Stomach (tissue), 4 donors: Measurements from ENCODE around the gene HECTD4.

Source experiments
- CTCF ChIP-seq, 7 experiments: fragments of 450-650 bp in 4 of 7; fragments of 200-600 bp in 3 of 7; sonication (generic) in 3 of 7; IDR thresholded peaks; one replicate each; pipeline ENCODE4 v1.5.1; 2016 to 2019; ENCODE audit warnings: antibody characterized with exemption in 7 of 7, control low read depth in 2 of 7, mild to moderate bottlenecking in 1 of 7
- EP300 ChIP-seq: sonication (generic); formaldehyde crosslinking; IDR thresholded peaks from one replicate; pipeline ENCODE4 v1.6.1; 2017; ENCODE audit warnings: antibody characterized with exemption
- POLR2A ChIP-seq, 4 donors: fragments of 450-650 bp; IDR thresholded peaks; one replicate each; pipeline ENCODE4 v1.6.1; 2016; ENCODE audit warnings: antibody characterized with exemption in 4 of 4, control low read depth in 2 of 4, mild to moderate bottlenecking in 1 of 4, moderate library complexity in 1 of 4
- POLR2AphosphoS5 ChIP-seq, 3 donors: sonication (generic); formaldehyde crosslinking; IDR thresholded peaks; one replicate each; pipeline ENCODE4 v1.6.1; 2016; ENCODE audit warnings: antibody characterized with exemption in 3 of 3

- TF ChIP-seq CTCF (IDR thresholded peaks at IDR 0.05): no peak
- no peak for TF ChIP-seq POLR2A (IDR thresholded peaks at IDR 0.05)
- no peak for TF ChIP-seq EP300
- no peak for TF ChIP-seq POLR2AphosphoS5 (IDR thresholded peaks at IDR 0.05)
Measured at GRCh38 chr12:112333019-112333418, 49.2 kb downstream of the HECTD4 start.
